Measurements from ENCODE around the gene PLXNC1. TPM values are rescaled to one million over a fixed set of nuclear protein-coding genes. Genes with fewer than 3 reads are reported as not detected.
"Not testable (repeated sequence)": the region's sequence is repeated elsewhere in the genome, so short reads cannot be mapped to it uniquely, and the experiment has no call there.

The PLXNC1 gene
- total RNA-seq, 1 experiment from 2014 or later = 0.30 TPM

- no peaks in the 10 kb centered on the region for H3K9me3 ChIP-seq (ENCODE audit: low read depth, low read length, poor library complexity, severe bottlenecking)
- DNase-seq (ENCODE audit: low spot score) = no peak
- intact Hi-C loops (cut with micrococcal nuclease; ENCODE audit: unreplicated experiment) = no loop called here
- peaks cover 9% of the 10 kb centered on the region for H3K36me3 ChIP-seq (ENCODE audit: insufficient read depth, low read length, poor library complexity, severe bottlenecking)
- H3K4me1 ChIP-seq (ENCODE audit: insufficient read depth, low read length, poor library complexity, severe bottlenecking) = no peaks in the 10 kb centered on the region
- no peaks in the 10 kb centered on the region for H3K27me3 ChIP-seq (replicated peaks; ENCODE audit: insufficient read depth, low read depth, low read length, poor library complexity)
- ChIA-PET CTCF (no interaction called here), POLR2A (ENCODE audit: low non-redundant PET) (no interaction called here)
- no peak overlapping the region for H3K27ac ChIP-seq (ENCODE audit: low read depth, low read length, poor library complexity, severe bottlenecking)
- H3K4me3 ChIP-seq (ENCODE audit: low read depth, low read length, poor library complexity, severe bottlenecking) = no peak overlapping the region
- TF ChIP-seq CTCF (conservative IDR thresholded peaks at IDR 0.05; ENCODE audit: low read depth, low read length) = no peak
- no peak for TF ChIP-seq EZH2 (IDR thresholded peaks at IDR 0.05; ENCODE audit: borderline replicate concordance, low read depth, low read length, poor library complexity, severe bottlenecking)
- BruUV-seq (replicated peaks) = no TSS peak
Observed at GRCh38 chr12:94309373-94309772, 161.0 kb downstream of the PLXNC1 start.

GRCh38 chr12:94312378-94312777 is 164.0 kb downstream of the PLXNC1 start:
- CTCF ChIA-PET = no interaction called here
- intact Hi-C loops (cut with micrococcal nuclease; ENCODE audit: unreplicated experiment) = no loop called here
- peaks cover 5% of the 10 kb centered on the region for H3K9me3 ChIP-seq (ENCODE audit: low read depth, low read length, poor library complexity, severe bottlenecking)
- BruUV-seq (replicated peaks) = no TSS peak
- H3K4me1 ChIP-seq (ENCODE audit: insufficient read depth, low read length, poor library complexity, severe bottlenecking) = no peaks in the 10 kb centered on the region
- H3K4me3 ChIP-seq (ENCODE audit: low read depth, low read length, poor library complexity, severe bottlenecking) = no peak overlapping the region
- H3K36me3 ChIP-seq (ENCODE audit: insufficient read depth, low read length, poor library complexity, severe bottlenecking) = peaks cover 9% of the 10 kb centered on the region
- H3K27me3 ChIP-seq (replicated peaks; ENCODE audit: insufficient read depth, low read depth, low read length, poor library complexity) = no peaks in the 10 kb centered on the region
- no peak for DNase-seq (ENCODE audit: low spot score)
- TF ChIP-seq EZH2 (IDR thresholded peaks at IDR 0.05; ENCODE audit: borderline replicate concordance, low read depth, low read length, poor library complexity, severe bottlenecking) (no peak), CTCF (conservative IDR thresholded peaks at IDR 0.05; ENCODE audit: low read depth, low read length) (no peak)
- POLR2A ChIA-PET (ENCODE audit: low non-redundant PET) = no interaction called here
- no peak overlapping the region for H3K27ac ChIP-seq (ENCODE audit: low read depth, low read length, poor library complexity, severe bottlenecking)

GRCh38 chr12:94316600-94316999 is 168.2 kb downstream of the PLXNC1 start:
- peaks cover 15% of the 10 kb centered on the region for H3K36me3 ChIP-seq (ENCODE audit: insufficient read depth, low read length, poor library complexity, severe bottlenecking)
- H3K4me1 ChIP-seq (ENCODE audit: insufficient read depth, low read length, poor library complexity, severe bottlenecking); POLR2A ChIA-PET (ENCODE audit: low non-redundant PET); CTCF ChIA-PET; H3K27me3 ChIP-seq (replicated peaks; ENCODE audit: insufficient read depth, low read depth, low read length, poor library complexity); BruUV-seq (replicated peaks); intact Hi-C loops (cut with micrococcal nuclease; ENCODE audit: unreplicated experiment); H3K4me3 ChIP-seq (ENCODE audit: low read depth, low read length, poor library complexity, severe bottlenecking); H3K27ac ChIP-seq (ENCODE audit: low read depth, low read length, poor library complexity, severe bottlenecking); DNase-seq (ENCODE audit: low spot score): not testable (repeated sequence)
- H3K9me3 ChIP-seq (ENCODE audit: low read depth, low read length, poor library complexity, severe bottlenecking) = peaks cover 36% of the 10 kb centered on the region

GRCh38 chr12:94318181-94318580 is 169.8 kb downstream of the PLXNC1 start:
- intact Hi-C loops (cut with micrococcal nuclease; ENCODE audit: unreplicated experiment) = no loop called here
- POLR2A ChIA-PET (ENCODE audit: low non-redundant PET) = no interaction called here
- no TSS peak for BruUV-seq (replicated peaks)

More at GRCh38 chr12:94318181-94318580, 169.8 kb downstream of the PLXNC1 start:
- Histone ChIP-seq H3K4me3 (ENCODE audit: low read depth, low read length, poor library complexity, severe bottlenecking) (no peak overlapping the region), H3K36me3 (ENCODE audit: insufficient read depth, low read length, poor library complexity, severe bottlenecking) (peaks cover 23% of the 10 kb centered on the region), H3K4me1 (ENCODE audit: insufficient read depth, low read length, poor library complexity, severe bottlenecking) (no peaks in the 10 kb centered on the region), H3K9me3 (ENCODE audit: low read depth, low read length, poor library complexity, severe bottlenecking) (peaks cover 39% of the 10 kb centered on the region), H3K27ac (ENCODE audit: low read depth, low read length, poor library complexity, severe bottlenecking) (no peak overlapping the region), H3K27me3 (replicated peaks; ENCODE audit: insufficient read depth, low read depth, low read length, poor library complexity) (no peaks in the 10 kb centered on the region)
- no peak for TF ChIP-seq EZH2 (IDR thresholded peaks at IDR 0.05; ENCODE audit: borderline replicate concordance, low read depth, low read length, poor library complexity, severe bottlenecking)
- TF ChIP-seq CTCF (conservative IDR thresholded peaks at IDR 0.05; ENCODE audit: low read depth, low read length) = no peak
- CTCF ChIA-PET = no interaction called here
- DNase-seq (ENCODE audit: low spot score) = no peak
